ENCODE results near the gene HAP1. TPM values are rescaled to one million over a fixed set of nuclear protein-coding genes. Genes with fewer than 3 reads are reported as not detected.

Gene HAP1, protein sequence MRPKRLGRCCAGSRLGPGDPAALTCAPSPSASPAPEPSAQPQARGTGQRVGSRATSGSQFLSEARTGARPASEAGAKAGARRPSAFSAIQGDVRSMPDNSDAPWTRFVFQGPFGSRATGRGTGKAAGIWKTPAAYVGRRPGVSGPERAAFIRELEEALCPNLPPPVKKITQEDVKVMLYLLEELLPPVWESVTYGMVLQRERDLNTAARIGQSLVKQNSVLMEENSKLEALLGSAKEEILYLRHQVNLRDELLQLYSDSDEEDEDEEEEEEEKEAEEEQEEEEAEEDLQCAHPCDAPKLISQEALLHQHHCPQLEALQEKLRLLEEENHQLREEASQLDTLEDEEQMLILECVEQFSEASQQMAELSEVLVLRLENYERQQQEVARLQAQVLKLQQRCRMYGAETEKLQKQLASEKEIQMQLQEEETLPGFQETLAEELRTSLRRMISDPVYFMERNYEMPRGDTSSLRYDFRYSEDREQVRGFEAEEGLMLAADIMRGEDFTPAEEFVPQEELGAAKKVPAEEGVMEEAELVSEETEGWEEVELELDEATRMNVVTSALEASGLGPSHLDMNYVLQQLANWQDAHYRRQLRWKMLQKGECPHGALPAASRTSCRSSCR
- total RNA-seq = 0.31 TPM

DNA sequence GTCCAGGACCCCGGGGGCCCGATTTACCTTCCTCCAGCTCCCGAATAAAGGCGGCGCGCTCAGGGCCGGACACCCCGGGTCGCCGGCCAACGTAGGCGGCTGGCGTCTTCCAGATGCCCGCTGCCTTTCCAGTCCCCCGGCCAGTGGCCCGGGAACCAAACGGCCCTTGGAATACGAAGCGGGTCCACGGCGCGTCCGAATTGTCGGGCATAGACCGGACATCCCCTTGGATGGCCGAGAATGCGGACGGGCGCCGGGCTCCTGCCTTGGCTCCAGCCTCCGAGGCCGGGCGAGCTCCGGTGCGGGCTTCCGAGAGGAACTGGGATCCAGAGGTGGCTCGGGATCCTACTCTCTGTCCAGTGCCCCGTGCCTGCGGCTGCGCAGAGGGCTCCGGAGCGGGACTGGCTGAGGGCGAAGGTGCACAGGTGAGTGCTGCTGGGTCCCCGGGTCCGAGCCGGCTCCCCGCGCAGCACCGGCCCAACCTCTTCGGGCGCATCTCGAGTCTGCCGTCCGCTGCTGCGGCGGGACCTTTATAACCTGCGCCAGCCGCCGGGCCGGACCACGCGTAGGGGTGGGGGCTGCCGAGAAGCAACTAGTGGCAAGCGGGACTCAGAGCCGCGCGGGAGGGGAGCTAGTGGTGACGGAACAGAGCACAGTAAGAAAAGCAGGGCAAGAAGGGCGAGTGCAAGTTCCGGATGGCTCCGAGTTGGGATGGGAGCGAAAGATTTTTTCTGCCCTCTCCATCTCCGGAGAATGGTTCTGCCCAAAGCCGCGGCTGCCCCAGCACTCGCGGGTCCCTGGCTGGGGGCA is at the start of gene HAP1:
HAP1 (minus strand) TSS at position 505 of the 810 bp plus-strand sequence; CDS start at position 496, 9 bp downstream.

DNA sequence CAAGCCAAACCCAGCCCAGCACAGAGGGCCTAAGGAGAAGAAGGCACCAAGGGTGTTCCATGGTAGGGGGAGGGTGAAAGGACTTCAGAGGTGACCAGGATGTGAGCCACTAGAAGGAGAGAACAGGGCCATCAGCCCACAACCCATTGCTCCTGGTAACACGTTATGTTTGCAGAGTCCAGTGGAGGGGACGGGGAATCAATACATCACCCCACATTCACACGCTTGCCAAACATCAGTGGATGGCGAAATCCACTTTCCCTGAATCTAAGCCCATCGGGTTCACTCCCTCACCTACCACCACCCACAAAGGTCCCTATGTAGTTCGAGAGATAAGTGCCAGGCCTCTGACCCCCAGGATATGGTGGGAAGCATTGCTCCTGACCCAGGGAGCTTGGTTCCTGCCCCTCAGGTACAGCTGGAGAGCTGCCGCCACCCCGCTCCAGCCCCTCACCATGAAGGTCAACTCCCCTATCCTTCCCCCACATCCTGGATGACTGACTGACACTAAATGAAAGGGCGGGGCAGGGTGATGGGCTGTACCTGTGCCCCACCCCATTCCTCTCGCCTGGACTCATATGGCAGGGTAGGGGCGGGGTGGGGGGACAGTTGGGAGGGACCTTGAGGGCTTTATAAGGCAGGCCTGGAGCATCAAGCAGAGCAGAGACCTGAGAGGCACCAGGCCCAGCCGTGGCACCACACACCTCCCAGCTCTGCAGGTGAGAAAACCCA is 22.6 kb downstream of the HAP1 start, which contains the start of gene GAST:
GAST (plus strand) TSS at position 663 of the 732 bp plus-strand sequence. CDS start 3,106 bp downstream, outside the sequence.

DNA sequence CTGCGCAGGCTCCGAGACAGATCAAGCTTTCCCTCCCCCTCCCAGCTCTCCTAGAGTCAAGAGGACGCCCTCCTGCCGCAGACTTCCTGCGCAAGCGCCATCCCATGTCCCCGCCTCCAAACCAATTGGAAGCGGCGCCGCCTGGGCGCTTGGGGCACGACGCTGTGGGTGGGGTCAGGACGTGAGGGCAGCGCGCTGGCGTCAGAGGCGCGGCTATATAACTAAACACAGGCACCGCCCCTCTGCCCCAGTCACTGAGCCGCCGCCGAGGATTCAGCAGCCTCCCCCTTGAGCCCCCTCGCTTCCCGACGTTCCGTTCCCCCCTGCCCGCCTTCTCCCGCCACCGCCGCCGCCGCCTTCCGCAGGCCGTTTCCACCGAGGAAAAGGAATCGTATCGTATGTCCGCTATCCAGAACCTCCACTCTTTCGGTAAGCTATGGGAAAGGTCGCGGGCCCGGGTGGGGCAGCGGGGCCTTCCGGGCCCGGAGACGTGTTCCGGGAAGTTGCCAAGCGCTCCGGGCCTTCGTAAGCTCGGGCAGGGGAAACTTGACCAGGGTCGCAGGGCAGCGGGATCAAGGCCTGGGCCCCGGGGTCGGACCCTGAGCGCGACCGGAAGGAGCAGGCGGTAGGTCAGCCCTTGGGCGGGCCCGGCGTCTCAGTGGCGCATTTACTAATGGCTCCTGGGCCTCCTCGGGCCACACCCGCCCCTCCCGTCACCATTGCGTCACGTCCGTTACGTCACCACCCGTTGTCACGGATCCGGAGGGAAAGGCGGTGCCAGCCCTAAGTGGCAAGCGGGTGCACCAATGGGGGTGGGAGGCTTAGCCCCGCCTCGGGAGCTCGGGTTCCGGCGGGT is 45.6 kb downstream of the HAP1 start, which contains the start of gene EIF1:
EIF1 (plus strand) TSS at position 245 of the 856 bp plus-strand sequence; CDS start at position 399, 154 bp downstream.

Small RNA genes lying within 50 kb of the gene (small RNA-seq; reads per million reads assigned to genes)
- gene RN7SL399P (ENCODE audit: low replicate concordance) = not detected
- gene RNA5SP442 (ENCODE audit: low replicate concordance) = not detected

Other genes with a start within 250 kb of the HAP1 start
- not detected for gene KRT36, start 244.7 kb downstream of the HAP1 start, total RNA-seq
- not detected for gene KRT13, start 229.0 kb downstream of the HAP1 start, total RNA-seq
- not detected for gene KRT15, start 215.8 kb downstream of the HAP1 start, total RNA-seq
- gene KRT19, start 206.3 kb downstream of the HAP1 start, total RNA-seq = 5.9 TPM
- gene KRT9, start 162.6 kb downstream of the HAP1 start, total RNA-seq = not detected
- gene KRT14, start 147.7 kb downstream of the HAP1 start, total RNA-seq = not detected
- not detected for gene KRT16, start 121.9 kb downstream of the HAP1 start, total RNA-seq
- gene KRT17, start 110.1 kb downstream of the HAP1 start, total RNA-seq = not detected
- gene EIF1, start 45.8 kb downstream of the HAP1 start, total RNA-seq = 110 TPM
- not detected for gene GAST, start 22.3 kb downstream of the HAP1 start, total RNA-seq
- gene JUP, start 52.1 kb upstream of the HAP1 start, total RNA-seq = 65.7 TPM
- 12.8 TPM for gene P3H4, start 77.3 kb upstream of the HAP1 start, total RNA-seq
- gene FKBP10, start 78.4 kb upstream of the HAP1 start, total RNA-seq = 12.5 TPM
- 93.0 TPM for gene NT5C3B, start 101.6 kb upstream of the HAP1 start, total RNA-seq
- not detected for gene KLHL10, start 103.2 kb upstream of the HAP1 start, total RNA-seq
- gene KLHL11, start 130.8 kb upstream of the HAP1 start, total RNA-seq = 69.5 TPM
- 131 TPM for gene ACLY, start 184.3 kb upstream of the HAP1 start, total RNA-seq
- 3.1 TPM for gene ODAD4, start 196.0 kb upstream of the HAP1 start, total RNA-seq
- gene CNP, start 232.2 kb upstream of the HAP1 start, total RNA-seq = 40.7 TPM